Measurements from ENCODE around the gene EVA1C. TPM values are rescaled to one million over a fixed set of nuclear protein-coding genes. Genes with fewer than 3 reads are reported as not detected.

EVA1C gene
- total RNA-seq, 1 donor from 2014 or later: 147 TPM

DNA sequence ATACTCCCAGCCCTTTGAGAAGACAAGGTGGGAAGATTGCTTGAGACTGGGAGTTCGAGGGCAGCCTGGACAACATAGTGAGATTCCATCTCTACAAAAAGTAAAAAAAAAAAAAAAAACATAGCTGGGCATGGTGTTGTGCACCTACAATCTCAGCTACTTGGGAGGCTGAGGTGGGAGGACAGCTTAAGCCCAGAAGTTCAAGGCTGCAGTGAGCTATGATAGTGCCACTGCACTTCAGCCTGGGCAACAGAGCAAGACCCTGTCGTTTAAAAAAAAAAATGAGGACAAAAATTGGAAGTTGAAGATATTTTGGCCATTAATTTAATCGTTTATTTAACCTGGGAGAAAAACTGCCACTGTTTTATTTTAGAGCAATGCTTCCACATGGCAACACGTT is 20.8 kb upstream of the EVA1C start:
- peaks cover 2 to 20% of the 10 kb centered on the region in 2 donors for H3K4me1 ChIP-seq
- DNase-seq (ENCODE audit: low spot score in 2 of 2): no peak
- intact Hi-C loops (cut with DNase I): loop anchor here (2.0 to 5.0 kb wide), 3 partner anchors 19 to 336 kb away; partner anchors contain the start of genes CFAP298 and SYNJ1
- H3K9me3 ChIP-seq: no peaks in the 10 kb centered on the region
- H3K27me3 ChIP-seq: no peaks in the 10 kb centered on the region
- H3K27ac ChIP-seq: peak overlapping the region in 1 of 2 donors; percentile 26
- TF ChIP-seq, protein P1, sequence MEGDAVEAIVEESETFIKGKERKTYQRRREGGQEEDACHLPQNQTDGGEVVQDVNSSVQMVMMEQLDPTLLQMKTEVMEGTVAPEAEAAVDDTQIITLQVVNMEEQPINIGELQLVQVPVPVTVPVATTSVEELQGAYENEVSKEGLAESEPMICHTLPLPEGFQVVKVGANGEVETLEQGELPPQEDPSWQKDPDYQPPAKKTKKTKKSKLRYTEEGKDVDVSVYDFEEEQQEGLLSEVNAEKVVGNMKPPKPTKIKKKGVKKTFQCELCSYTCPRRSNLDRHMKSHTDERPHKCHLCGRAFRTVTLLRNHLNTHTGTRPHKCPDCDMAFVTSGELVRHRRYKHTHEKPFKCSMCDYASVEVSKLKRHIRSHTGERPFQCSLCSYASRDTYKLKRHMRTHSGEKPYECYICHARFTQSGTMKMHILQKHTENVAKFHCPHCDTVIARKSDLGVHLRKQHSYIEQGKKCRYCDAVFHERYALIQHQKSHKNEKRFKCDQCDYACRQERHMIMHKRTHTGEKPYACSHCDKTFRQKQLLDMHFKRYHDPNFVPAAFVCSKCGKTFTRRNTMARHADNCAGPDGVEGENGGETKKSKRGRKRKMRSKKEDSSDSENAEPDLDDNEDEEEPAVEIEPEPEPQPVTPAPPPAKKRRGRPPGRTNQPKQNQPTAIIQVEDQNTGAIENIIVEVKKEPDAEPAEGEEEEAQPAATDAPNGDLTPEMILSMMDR (IDR thresholded peaks at IDR 0.05): no peak
- H3K4me3 ChIP-seq: peak overlapping the region; percentile 82 to 88
- H3K36me3 ChIP-seq: peaks cover 0 to 8% of the 10 kb centered on the region in 2 donors

DNA sequence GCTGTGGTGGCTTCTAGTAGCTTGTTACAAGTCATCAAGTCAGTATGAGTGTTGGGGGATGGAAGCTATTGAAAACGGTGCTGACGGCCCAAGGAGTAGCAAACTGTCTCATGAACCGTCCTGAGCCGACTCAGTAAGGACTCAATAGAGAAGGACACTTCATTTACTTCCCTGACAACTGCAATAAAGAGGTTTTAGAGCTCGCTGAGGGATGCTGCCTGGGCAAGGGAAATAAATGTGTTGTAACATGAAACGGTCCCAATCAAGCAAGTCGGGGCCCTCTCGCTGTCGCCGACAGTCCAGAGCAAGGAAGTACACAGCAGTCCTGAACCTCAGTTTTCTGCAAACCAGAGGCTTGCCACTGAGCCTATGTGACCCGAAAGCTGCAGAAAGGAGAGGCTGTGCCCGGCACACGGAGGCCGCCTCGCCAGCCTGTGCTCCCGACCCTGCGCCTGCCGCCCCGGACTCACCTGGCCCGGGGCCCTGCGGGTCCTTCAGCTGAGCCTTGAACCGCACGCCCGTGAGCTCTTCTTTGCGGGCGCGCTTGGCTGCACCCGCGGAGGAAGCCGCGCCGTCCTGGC is 20.1 kb upstream of the EVA1C start:
- Histone ChIP-seq H3K4me3 (peak overlapping the region; percentile 82 to 88), H3K9me3 (no peaks in the 10 kb centered on the region), H3K4me1 (peaks cover 0 to 14% of the 10 kb centered on the region in 2 donors), H3K36me3 (peaks cover 0 to 8% of the 10 kb centered on the region in 2 donors), H3K27ac (peak overlapping the region; percentile 7 to 26), H3K27me3 (no peaks in the 10 kb centered on the region)
- DNase-seq (ENCODE audit: low spot score in 2 of 2): no peak
- intact Hi-C loops (cut with DNase I): loop anchor here (2.0 to 5.0 kb wide), 3 partner anchors 18 to 335 kb away; partner anchors contain the start of genes CFAP298 and SYNJ1
- TF ChIP-seq, protein P1 (IDR thresholded peaks at IDR 0.05): no peak

DNA sequence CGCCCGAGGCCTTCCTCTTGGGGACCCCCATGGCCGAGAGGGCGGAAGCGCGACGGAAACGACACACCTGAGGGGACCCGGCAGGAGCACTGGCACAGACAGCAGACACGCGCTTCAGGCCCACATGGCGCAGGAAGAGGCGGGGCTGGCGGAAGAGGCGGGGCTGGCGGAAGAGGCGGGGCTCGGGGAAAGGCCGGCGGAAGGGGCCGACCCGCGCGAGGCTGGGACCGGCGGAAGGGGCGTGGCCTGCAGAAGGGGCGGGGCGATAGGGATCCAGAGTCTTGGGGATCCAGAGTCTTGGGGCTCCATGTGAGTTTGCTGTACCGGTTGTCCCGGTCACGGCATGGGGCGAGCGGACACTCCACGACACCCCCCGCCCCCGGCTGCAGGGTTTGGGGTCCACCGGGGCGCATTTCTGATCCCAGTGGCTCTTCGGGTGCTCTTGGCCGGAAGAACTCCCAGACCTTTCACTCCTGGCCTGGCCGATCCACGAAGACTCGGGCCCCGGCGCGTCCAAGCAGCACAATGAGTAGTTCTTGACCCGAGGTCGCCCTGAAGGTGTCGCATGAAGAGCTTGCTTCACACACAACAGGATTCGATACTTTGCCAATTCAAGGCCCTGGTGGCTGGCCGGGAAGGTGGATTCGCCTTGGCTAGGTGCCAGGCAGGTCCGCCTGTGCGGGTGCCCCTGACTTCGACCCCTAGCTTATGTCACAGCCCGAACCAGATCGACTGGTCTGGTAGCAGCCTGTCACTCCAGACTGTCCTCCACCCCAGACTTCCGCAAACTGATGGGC is 19.4 kb upstream of the EVA1C start, which contains the start of gene URB1:
TSS of gene URB1 (minus strand) at position 133 of the 797 bp plus-strand sequence. CDS start at position 31, 102 bp downstream.
- Histone ChIP-seq H3K4me3 (peak within 1 kb of the TSS; percentile 82 to 88), H3K27me3 (no peaks in the 10 kb centered on the region), H3K4me1 (peaks cover 0 to 11% of the 10 kb centered on the region in 2 donors), H3K36me3 (peaks cover 0 to 8% of the 10 kb centered on the region in 2 donors), H3K9me3 (no peaks in the 10 kb centered on the region), H3K27ac (peak within 1 kb of the TSS; percentile 78 to 90)
- DNase-seq (ENCODE audit: low spot score in 2 of 2): peak; percentile 59 to 93
- intact Hi-C loops (cut with DNase I): loop anchor here (2.0 to 5.0 kb wide), 3 partner anchors 18 to 334 kb away; partner anchors contain the start of genes CFAP298 and SYNJ1
- TF ChIP-seq, protein P1 (IDR thresholded peaks at IDR 0.05): no peak

DNA sequence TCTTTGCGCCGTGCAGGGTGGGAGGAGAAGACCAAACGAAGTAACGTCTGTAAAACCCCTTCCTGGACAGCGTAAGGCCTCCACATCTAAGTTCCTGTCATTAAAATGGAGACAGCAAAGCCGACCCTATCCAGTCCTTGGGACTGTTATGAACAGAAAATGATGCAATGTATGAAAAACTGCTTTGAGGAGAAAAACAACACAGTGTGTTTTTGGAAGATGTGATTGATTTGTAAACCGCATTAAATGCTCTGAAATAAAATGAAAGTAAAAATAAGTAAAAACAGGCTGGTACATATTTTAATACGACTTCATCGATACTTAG is 18.9 kb upstream of the EVA1C start:
- intact Hi-C loops (cut with DNase I): loop anchor here (2.0 to 5.0 kb wide), 3 partner anchors 17 to 334 kb away; partner anchors contain the start of genes CFAP298 and SYNJ1
- TF ChIP-seq, protein P1 (IDR thresholded peaks at IDR 0.05): no peak
- Histone ChIP-seq H3K27ac (peak overlapping the region; percentile 78 to 90), H3K4me3 (peak overlapping the region; percentile 82 to 88), H3K4me1 (peaks cover 0 to 9% of the 10 kb centered on the region in 2 donors), H3K27me3 (no peaks in the 10 kb centered on the region), H3K36me3 (peaks cover 0 to 4% of the 10 kb centered on the region in 2 donors), H3K9me3 (no peaks in the 10 kb centered on the region)
- DNase-seq (ENCODE audit: low spot score in 2 of 2): no peak

DNA sequence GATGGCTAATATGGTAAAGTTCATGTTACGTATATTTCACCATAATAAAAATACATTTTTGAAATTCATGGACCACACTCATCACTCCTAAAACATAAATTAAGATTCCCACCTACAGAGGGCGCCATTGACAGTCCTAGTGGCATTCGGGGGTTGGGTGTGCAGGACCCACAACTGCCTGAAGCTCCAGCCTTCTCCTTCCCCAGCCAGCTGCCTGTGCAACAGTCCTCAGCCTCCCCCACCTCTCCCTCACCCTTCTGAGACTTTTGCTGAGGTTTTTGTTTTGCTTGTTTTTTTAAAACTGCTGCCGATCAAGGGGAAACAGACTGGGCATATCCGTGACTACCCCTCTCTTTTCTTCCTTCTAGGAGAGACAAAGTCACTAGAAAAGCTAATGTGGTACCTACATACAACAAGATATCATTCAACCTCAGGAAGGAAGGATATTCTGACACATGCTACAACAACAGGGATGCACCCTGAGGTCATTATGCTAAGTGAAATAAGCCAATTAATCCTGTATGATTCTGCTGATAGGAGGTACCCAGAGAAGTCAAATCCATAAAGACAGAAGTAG is 9.2 kb upstream of the EVA1C start:
- Histone ChIP-seq H3K4me3 (no peak overlapping the region), H3K36me3 (no peaks in the 10 kb centered on the region), H3K27me3 (no peaks in the 10 kb centered on the region), H3K27ac (no peak overlapping the region), H3K9me3 (no peaks in the 10 kb centered on the region), H3K4me1 (peaks cover 0 to 2% of the 10 kb centered on the region in 2 donors)
- intact Hi-C loops (cut with DNase I): loop anchor here (1.0 to 2.0 kb wide), 2 partner anchors 166 to 198 kb away; no protein-coding TSS in a partner anchor
- DNase-seq (ENCODE audit: low spot score in 2 of 2): peak in 1 of 2 donors; percentile 83
- TF ChIP-seq, protein P1 (IDR thresholded peaks at IDR 0.05): peak; percentile 71 to 77 (median 72)
